Measurements from ENCODE around the gene COL4A2.
"Not testable (repeated sequence)": the region's sequence is repeated elsewhere in the genome, so short reads cannot be mapped to it uniquely, and the experiment has no call there.

The COL4A2 gene

GRCh38 chr13:110478405-110479214 is 171.5 kb downstream of the COL4A2 start:
- H3K27ac ChIP-seq (ENCODE audit: low read depth, low read length) = no peak overlapping the region
- H3K36me3 ChIP-seq (ENCODE audit: control insufficient read depth, insufficient read depth, low read length) = peaks cover 49% of the 10 kb centered on the region
- no peak overlapping the region for H3K4me3 ChIP-seq (ENCODE audit: low read length)
- no peak overlapping the region for H3K9ac ChIP-seq (ENCODE audit: low read length)
- no peaks in the 10 kb centered on the region for H3K4me1 ChIP-seq (ENCODE audit: control insufficient read depth, insufficient read depth, low read length)
- H3K27me3 ChIP-seq (ENCODE audit: control insufficient read depth, insufficient read depth, low read length) = no peaks in the 10 kb centered on the region

GRCh38 chr13:110479215-110479545 is 172.1 kb downstream of the COL4A2 start:
- Histone ChIP-seq H3K27ac (ENCODE audit: low read depth, low read length) (no peak overlapping the region), H3K9ac (ENCODE audit: low read length) (no peak overlapping the region), H3K4me1 (ENCODE audit: control insufficient read depth, insufficient read depth, low read length) (no peaks in the 10 kb centered on the region), H3K36me3 (ENCODE audit: control insufficient read depth, insufficient read depth, low read length) (peaks cover 48% of the 10 kb centered on the region), H3K4me3 (ENCODE audit: low read length) (no peak overlapping the region), H3K27me3 (ENCODE audit: control insufficient read depth, insufficient read depth, low read length) (no peaks in the 10 kb centered on the region)

- H3K9ac ChIP-seq (ENCODE audit: low read length) = no peak overlapping the region
- H3K27me3 ChIP-seq (ENCODE audit: control insufficient read depth, insufficient read depth, low read length) = no peaks in the 10 kb centered on the region
- no peak overlapping the region for H3K4me3 ChIP-seq (ENCODE audit: low read length)
- H3K27ac ChIP-seq (ENCODE audit: low read depth, low read length) = no peak overlapping the region
- H3K4me1 ChIP-seq (ENCODE audit: control insufficient read depth, insufficient read depth, low read length) = no peaks in the 10 kb centered on the region
- peaks cover 47% of the 10 kb centered on the region for H3K36me3 ChIP-seq (ENCODE audit: control insufficient read depth, insufficient read depth, low read length)
Measured at GRCh38 chr13:110479648-110480047, 172.6 kb downstream of the COL4A2 start.

- H3K36me3 ChIP-seq (ENCODE audit: control insufficient read depth, insufficient read depth, low read length) = peaks cover 45% of the 10 kb centered on the region
- H3K27ac ChIP-seq (ENCODE audit: low read depth, low read length) = peak overlapping the region; percentile 4
- H3K27me3 ChIP-seq (ENCODE audit: control insufficient read depth, insufficient read depth, low read length) = no peaks in the 10 kb centered on the region
- no peaks in the 10 kb centered on the region for H3K4me1 ChIP-seq (ENCODE audit: control insufficient read depth, insufficient read depth, low read length)
- H3K9ac ChIP-seq (ENCODE audit: low read length) = no peak overlapping the region
- no peak overlapping the region for H3K4me3 ChIP-seq (ENCODE audit: low read length)
Measured at GRCh38 chr13:110480161-110480560, 173.1 kb downstream of the COL4A2 start.

GRCh38 chr13:110483386-110483968 is 176.4 kb downstream of the COL4A2 start:
- H3K27ac ChIP-seq (ENCODE audit: low read depth, low read length) = no peak overlapping the region
- no peaks in the 10 kb centered on the region for H3K27me3 ChIP-seq (ENCODE audit: control insufficient read depth, insufficient read depth, low read length)
- H3K4me3 ChIP-seq (ENCODE audit: low read length) = no peak overlapping the region
- H3K9ac ChIP-seq (ENCODE audit: low read length) = no peak overlapping the region
- H3K36me3 ChIP-seq (ENCODE audit: control insufficient read depth, insufficient read depth, low read length) = peaks cover 37% of the 10 kb centered on the region
- no peaks in the 10 kb centered on the region for H3K4me1 ChIP-seq (ENCODE audit: control insufficient read depth, insufficient read depth, low read length)

- Histone ChIP-seq H3K4me3 (ENCODE audit: low read length) (no peak overlapping the region), H3K27ac (ENCODE audit: low read depth, low read length) (no peak overlapping the region), H3K9ac (ENCODE audit: low read length) (no peak overlapping the region), H3K36me3 (ENCODE audit: control insufficient read depth, insufficient read depth, low read length) (peaks cover 37% of the 10 kb centered on the region), H3K4me1 (ENCODE audit: control insufficient read depth, insufficient read depth, low read length) (no peaks in the 10 kb centered on the region), H3K27me3 (ENCODE audit: control insufficient read depth, insufficient read depth, low read length) (no peaks in the 10 kb centered on the region)
Measured at GRCh38 chr13:110484290-110485048, 177.4 kb downstream of the COL4A2 start.

- Histone ChIP-seq H3K36me3 (ENCODE audit: control insufficient read depth, insufficient read depth, low read length) (peaks cover 30% of the 10 kb centered on the region), H3K9ac (ENCODE audit: low read length) (no peak overlapping the region), H3K27ac (ENCODE audit: low read depth, low read length) (no peak overlapping the region), H3K27me3 (ENCODE audit: control insufficient read depth, insufficient read depth, low read length) (no peaks in the 10 kb centered on the region), H3K4me1 (ENCODE audit: control insufficient read depth, insufficient read depth, low read length) (no peaks in the 10 kb centered on the region), H3K4me3 (ENCODE audit: low read length) (no peak overlapping the region)
Measured at GRCh38 chr13:110485604-110486003, 178.5 kb downstream of the COL4A2 start.

DNA sequence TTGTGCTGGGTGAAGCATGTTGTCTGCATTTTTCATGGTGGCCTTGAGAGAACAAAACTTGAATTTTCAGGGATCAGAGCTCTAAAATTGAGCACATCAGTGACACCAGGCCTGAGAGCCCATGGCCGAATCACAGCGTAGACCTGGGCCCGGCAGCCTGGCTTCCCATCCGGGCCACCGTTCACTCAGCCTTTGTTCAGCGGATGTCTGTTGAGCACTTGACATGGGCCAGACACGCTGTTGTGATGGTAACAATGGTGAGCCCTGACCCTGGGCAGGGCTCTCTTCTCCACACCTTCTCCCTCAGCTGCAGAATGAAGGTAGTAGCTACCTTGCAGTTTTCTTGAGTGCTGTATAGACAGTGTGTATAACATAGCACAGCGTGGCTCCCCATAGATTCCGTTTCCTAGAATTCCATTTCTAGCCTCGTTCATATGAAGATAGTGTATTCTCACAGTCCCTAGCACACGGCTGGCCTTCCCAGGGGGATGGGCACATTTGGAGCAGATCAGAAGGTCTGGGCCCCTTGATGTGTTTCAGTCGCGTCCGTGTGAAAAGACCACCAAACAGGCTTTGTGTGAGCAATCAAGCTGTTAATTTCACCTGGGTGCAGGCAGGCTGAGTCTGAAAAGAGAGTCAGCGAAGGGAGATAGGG is 179.1 kb downstream of the COL4A2 start:
- Histone ChIP-seq H3K27ac (ENCODE audit: low read depth, low read length) (peak overlapping the region; percentile 28), H3K9ac (ENCODE audit: low read length) (no peak overlapping the region), H3K4me3 (ENCODE audit: low read length) (no peak overlapping the region), H3K4me1 (ENCODE audit: control insufficient read depth, insufficient read depth, low read length) (no peaks in the 10 kb centered on the region), H3K27me3 (ENCODE audit: control insufficient read depth, insufficient read depth, low read length) (no peaks in the 10 kb centered on the region), H3K36me3 (ENCODE audit: control insufficient read depth, insufficient read depth, low read length) (peaks cover 32% of the 10 kb centered on the region)

DNA sequence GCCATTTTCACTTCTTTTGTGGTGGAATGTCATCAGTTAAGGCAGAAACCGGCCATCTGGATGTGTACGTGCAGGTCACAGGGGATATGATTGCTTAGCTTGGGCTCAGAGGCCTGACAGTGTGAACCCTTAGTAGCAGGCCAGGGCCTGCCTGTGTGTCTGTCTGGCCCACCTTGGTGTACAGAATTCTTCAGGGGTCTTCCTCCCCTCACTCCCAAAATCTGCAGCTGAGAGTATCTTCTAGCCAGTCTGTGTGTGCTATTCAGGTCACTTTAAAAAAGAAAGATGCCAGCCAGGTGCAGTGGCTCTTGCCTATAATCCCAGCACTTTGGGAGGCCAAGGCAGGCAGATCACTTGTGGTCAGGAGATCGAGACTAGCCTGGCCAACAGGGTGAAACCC is 179.8 kb downstream of the COL4A2 start:
- H3K9ac ChIP-seq (ENCODE audit: low read length); H3K27me3 ChIP-seq (ENCODE audit: control insufficient read depth, insufficient read depth, low read length); H3K4me3 ChIP-seq (ENCODE audit: low read length); H3K27ac ChIP-seq (ENCODE audit: low read depth, low read length); H3K4me1 ChIP-seq (ENCODE audit: control insufficient read depth, insufficient read depth, low read length): not testable (repeated sequence)
- peaks cover 38% of the 10 kb centered on the region for H3K36me3 ChIP-seq (ENCODE audit: control insufficient read depth, insufficient read depth, low read length)

DNA sequence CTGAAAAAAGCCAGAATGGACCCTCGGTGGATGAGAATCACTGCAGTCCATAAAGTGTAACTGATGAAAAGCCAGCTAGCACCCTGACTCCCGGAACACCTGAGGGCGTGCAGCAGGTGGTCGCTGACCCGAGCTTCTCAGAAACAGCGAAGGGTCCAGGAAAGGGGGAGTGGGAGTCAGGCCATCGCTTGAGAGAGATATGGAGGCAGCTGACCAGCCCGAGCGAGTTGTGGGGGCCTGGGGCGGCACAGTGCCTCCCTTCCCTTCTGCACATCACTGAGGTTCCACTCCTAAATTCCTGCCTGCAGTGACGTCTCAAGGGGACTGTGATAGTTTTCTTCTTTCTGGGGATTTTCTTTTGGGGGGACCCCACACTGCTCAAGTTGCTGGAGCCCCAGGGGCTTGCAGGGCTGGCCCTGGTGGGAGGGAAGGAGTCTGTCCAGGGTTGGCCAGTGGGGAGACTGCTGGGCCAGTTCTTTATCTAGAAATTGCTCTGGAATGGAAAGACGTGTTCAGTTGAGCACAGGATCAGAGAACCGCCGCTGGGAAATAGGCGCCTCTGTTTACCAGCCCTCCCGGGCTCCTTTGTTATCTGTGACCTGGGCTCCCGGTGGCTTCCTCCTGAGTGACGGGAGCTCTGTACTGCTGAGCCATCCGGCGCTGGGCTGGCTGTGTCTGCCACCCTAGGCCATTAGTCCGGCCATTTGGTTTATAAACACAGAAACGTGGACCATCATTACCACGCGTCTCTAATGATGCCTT is 183.1 kb downstream of the COL4A2 start:
- Histone ChIP-seq H3K9ac (ENCODE audit: low read length) (no peak overlapping the region), H3K36me3 (ENCODE audit: control insufficient read depth, insufficient read depth, low read length) (peaks cover 26% of the 10 kb centered on the region), H3K4me1 (ENCODE audit: control insufficient read depth, insufficient read depth, low read length) (no peaks in the 10 kb centered on the region), H3K27ac (ENCODE audit: low read depth, low read length) (no peak overlapping the region), H3K27me3 (ENCODE audit: control insufficient read depth, insufficient read depth, low read length) (no peaks in the 10 kb centered on the region), H3K4me3 (ENCODE audit: low read length) (no peak overlapping the region)

- H3K27me3 ChIP-seq (ENCODE audit: control insufficient read depth, insufficient read depth, low read length) = no peaks in the 10 kb centered on the region
- no peaks in the 10 kb centered on the region for H3K4me1 ChIP-seq (ENCODE audit: control insufficient read depth, insufficient read depth, low read length)
- no peak overlapping the region for H3K4me3 ChIP-seq (ENCODE audit: low read length)
- H3K36me3 ChIP-seq (ENCODE audit: control insufficient read depth, insufficient read depth, low read length) = peaks cover 38% of the 10 kb centered on the region
- no peak overlapping the region for H3K27ac ChIP-seq (ENCODE audit: low read depth, low read length)
- no peak overlapping the region for H3K9ac ChIP-seq (ENCODE audit: low read length)
Measured at GRCh38 chr13:110491869-110492678, 185.0 kb downstream of the COL4A2 start.
